NB4 (cell line): ENCODE data around the gene RANBP3.

Experiments used
- POLR2A ChIP-seq: IDR thresholded peaks from 2 replicates; pipeline ENCODE4 v1.6.1; 2011; ENCODE audit warnings: mild to moderate bottlenecking; ENCODE audit not compliant: insufficient read length; ENCODE audit errors: extremely low read depth
- TF ChIP-seq, protein P1 (sequence below): IDR thresholded peaks from one replicate; pipeline ENCODE4 v1.5.1; 2012; ENCODE audit warnings: low read depth, low read length
- TF ChIP-seq, protein P2 (sequence below): IDR thresholded peaks from 2 replicates; pipeline ENCODE4 v1.6.1; 2011; ENCODE audit warnings: low read depth, low read length

DNA sequence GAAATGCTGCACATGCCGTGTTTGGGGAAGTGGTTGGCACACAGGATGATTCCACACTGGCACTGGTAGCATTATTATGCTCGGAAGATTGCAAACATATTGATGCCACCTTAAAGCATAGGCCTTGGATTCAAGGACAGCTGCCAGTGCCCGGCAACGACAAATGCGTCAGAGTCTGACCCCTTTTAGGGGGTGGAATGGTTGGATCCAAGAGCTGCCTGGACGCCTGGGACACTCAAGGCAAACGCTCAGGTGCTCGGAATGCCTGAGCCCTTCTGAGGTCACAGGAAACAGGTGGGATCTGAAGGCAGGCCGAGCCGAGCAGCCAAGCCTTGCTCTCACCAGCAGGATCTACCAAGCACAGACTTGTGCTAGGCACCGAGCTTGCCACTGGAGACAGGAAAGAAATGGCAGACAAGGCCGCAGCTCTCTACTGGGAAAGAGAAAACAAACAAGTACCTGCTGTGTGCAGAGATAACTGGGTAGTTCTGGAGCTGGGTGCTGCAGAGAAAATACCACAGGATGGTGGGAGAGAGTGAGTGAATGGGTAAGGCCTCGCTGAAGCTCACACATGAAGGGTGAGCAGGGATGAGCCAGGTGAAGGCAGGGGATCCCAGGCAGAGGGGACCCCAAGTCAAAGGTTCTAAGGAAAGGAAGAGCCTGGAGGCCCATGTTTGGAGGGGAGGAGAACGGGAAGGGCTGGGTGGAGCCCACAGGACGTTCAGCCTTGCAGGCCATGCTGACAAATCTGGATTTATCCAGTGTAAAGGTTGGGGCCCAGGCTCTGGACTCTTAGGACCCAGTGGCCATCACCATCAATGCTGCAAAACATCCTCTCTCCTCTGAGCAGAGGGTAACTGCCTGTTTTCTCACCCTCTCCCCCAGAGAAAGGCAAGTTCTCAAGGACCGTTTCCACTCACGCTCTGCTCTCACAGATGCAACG is 9.2 kb downstream of the RANBP3 start:
- TF ChIP-seq, protein P1, sequence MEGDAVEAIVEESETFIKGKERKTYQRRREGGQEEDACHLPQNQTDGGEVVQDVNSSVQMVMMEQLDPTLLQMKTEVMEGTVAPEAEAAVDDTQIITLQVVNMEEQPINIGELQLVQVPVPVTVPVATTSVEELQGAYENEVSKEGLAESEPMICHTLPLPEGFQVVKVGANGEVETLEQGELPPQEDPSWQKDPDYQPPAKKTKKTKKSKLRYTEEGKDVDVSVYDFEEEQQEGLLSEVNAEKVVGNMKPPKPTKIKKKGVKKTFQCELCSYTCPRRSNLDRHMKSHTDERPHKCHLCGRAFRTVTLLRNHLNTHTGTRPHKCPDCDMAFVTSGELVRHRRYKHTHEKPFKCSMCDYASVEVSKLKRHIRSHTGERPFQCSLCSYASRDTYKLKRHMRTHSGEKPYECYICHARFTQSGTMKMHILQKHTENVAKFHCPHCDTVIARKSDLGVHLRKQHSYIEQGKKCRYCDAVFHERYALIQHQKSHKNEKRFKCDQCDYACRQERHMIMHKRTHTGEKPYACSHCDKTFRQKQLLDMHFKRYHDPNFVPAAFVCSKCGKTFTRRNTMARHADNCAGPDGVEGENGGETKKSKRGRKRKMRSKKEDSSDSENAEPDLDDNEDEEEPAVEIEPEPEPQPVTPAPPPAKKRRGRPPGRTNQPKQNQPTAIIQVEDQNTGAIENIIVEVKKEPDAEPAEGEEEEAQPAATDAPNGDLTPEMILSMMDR = no peak
- TF ChIP-seq POLR2A = no peak
- TF ChIP-seq, protein P2, sequence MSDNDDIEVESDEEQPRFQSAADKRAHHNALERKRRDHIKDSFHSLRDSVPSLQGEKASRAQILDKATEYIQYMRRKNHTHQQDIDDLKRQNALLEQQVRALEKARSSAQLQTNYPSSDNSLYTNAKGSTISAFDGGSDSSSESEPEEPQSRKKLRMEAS = no peak
